RWPE2 (cell line): ENCODE data around the gene ABCA9.

Experiments
- ATAC-seq: fragments of 200-7000 bp; cut with Tn5 transposase; 3 replicates; pipeline ENCODE4 v1.9.1; 2021; ENCODE audit warnings: low read depth
- DNase-seq: peaks from one replicate; pipeline ENCODE4 v3.0.0-alpha.2; 2020; ENCODE audit warnings: low spot score
- H3K27ac ChIP-seq: fragments of 450-650 bp; 2 replicates; pipeline ENCODE4 v1.5.1; 2017; ENCODE audit warnings: mild to moderate bottlenecking; ENCODE audit not compliant: poor library complexity, severe bottlenecking
- H3K27me3 ChIP-seq: fragments of 250-450 bp; sonication (Bioruptor Pico); 2 replicates; pipeline ENCODE4 v1.5.1; 2021; ENCODE audit warnings: mild to moderate bottlenecking, moderate library complexity; ENCODE audit not compliant: insufficient read depth, poor library complexity, severe bottlenecking
- H3K36me3 ChIP-seq: fragments of 250-450 bp; sonication (Bioruptor Pico); 2 replicates; pipeline ENCODE4 v1.5.1; 2020; ENCODE audit warnings: low read depth, mild to moderate bottlenecking, moderate library complexity
- H3K4me1 ChIP-seq: fragments of 250-450 bp; sonication (Bioruptor Pico); 2 replicates; pipeline ENCODE4 v1.5.1; 2021; ENCODE audit warnings: mild to moderate bottlenecking, moderate library complexity; ENCODE audit not compliant: insufficient read depth, poor library complexity, severe bottlenecking
- H3K4me3 ChIP-seq: fragments of 250-450 bp; sonication (Bioruptor Pico); 2 replicates; pipeline ENCODE4 v1.5.1; 2021; ENCODE audit warnings: mild to moderate bottlenecking, moderate library complexity; ENCODE audit not compliant: severe bottlenecking
- H3K9me3 ChIP-seq: fragments of 250-450 bp; sonication (Bioruptor Pico); 2 replicates; pipeline ENCODE4 v1.5.1; 2021; ENCODE audit warnings: mild to moderate bottlenecking, moderate library complexity; ENCODE audit not compliant: severe bottlenecking
- TF ChIP-seq, protein P1 (sequence below): fragments of 450-650 bp; IDR thresholded peaks from one replicate; pipeline ENCODE4 v1.5.1; 2017; ENCODE audit warnings: mild to moderate bottlenecking, moderate library complexity; ENCODE audit not compliant: poor library complexity, severe bottlenecking

The ABCA9 gene

GRCh38 chr17:69043098-69043734 lies 17.5 kb downstream of the ABCA9 start:
- no peak for ATAC-seq
- no peak overlapping the region for H3K4me3 ChIP-seq

DNA sequence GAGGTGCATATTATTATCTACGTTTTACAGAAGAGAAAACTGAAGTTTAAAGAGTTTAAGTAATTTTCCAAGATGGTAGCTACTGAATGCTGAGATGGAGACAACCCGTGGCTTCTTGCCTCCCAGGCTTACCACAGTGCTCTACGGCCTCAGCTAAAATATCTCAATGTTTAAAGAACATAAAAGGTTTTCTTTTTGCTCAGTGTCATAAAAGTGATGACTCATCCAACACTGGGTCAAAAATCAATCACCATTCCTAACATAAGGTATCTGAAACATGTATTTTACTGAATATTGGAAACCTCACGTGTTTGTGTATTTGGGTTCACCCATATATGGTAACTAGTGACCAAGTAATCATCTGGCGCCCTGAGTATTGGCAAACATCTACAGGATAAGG lies 18.4 kb downstream of the ABCA9 start:
- DNase-seq, result no peak
- Histone ChIP-seq H3K27ac (no peak overlapping the region), H3K4me1 (peaks cover 5% of the 10 kb centered on the region), H3K4me3 (no peak overlapping the region), H3K9me3 (no peaks in the 10 kb centered on the region), H3K36me3 (no peaks in the 10 kb centered on the region), H3K27me3 (no peaks in the 10 kb centered on the region)
- TF ChIP-seq, protein P1, sequence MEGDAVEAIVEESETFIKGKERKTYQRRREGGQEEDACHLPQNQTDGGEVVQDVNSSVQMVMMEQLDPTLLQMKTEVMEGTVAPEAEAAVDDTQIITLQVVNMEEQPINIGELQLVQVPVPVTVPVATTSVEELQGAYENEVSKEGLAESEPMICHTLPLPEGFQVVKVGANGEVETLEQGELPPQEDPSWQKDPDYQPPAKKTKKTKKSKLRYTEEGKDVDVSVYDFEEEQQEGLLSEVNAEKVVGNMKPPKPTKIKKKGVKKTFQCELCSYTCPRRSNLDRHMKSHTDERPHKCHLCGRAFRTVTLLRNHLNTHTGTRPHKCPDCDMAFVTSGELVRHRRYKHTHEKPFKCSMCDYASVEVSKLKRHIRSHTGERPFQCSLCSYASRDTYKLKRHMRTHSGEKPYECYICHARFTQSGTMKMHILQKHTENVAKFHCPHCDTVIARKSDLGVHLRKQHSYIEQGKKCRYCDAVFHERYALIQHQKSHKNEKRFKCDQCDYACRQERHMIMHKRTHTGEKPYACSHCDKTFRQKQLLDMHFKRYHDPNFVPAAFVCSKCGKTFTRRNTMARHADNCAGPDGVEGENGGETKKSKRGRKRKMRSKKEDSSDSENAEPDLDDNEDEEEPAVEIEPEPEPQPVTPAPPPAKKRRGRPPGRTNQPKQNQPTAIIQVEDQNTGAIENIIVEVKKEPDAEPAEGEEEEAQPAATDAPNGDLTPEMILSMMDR, result no peak
- ATAC-seq, result no peak

More at GRCh38 chr17:69043098-69043734, 17.5 kb downstream of the ABCA9 start:
- Histone ChIP-seq H3K27ac (no peak overlapping the region), H3K36me3 (no peaks in the 10 kb centered on the region), H3K27me3 (no peaks in the 10 kb centered on the region), H3K4me1 (peaks cover 10% of the 10 kb centered on the region), H3K9me3 (no peaks in the 10 kb centered on the region)
- no peak for DNase-seq
- TF ChIP-seq, protein P1, result no peak

GRCh38 chr17:69031839-69032238 lies 28.9 kb downstream of the ABCA9 start:
- no peak for ATAC-seq
- Histone ChIP-seq H3K27me3 (no peaks in the 10 kb centered on the region), H3K9me3 (no peaks in the 10 kb centered on the region), H3K27ac (no peak overlapping the region), H3K4me3 (no peak overlapping the region), H3K4me1 (no peaks in the 10 kb centered on the region), H3K36me3 (no peaks in the 10 kb centered on the region)
- no peak for DNase-seq
- TF ChIP-seq, protein P1, result no peak

DNA sequence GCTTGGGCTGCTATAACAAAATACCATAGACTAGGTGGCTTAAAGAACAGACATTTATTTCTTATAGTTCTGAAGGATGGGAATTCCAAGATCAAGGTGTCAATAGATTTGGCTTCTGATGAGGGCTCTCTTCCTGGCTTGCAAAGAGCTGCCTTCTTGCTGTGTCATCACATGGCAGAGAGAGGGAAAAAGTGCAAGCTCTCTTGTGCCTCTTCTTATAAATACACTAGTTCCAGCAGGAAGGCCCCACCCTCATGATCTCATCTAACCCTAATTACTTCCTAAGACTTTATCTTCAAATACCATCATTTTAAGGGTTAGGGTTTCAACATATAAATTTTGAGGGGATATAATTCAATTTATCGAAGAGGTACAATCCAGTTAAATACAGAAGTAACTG lies 30.6 kb downstream of the ABCA9 start:
- TF ChIP-seq, protein P1, result no peak
- Histone ChIP-seq H3K36me3 (no peaks in the 10 kb centered on the region), H3K27me3 (no peaks in the 10 kb centered on the region)

DNA sequence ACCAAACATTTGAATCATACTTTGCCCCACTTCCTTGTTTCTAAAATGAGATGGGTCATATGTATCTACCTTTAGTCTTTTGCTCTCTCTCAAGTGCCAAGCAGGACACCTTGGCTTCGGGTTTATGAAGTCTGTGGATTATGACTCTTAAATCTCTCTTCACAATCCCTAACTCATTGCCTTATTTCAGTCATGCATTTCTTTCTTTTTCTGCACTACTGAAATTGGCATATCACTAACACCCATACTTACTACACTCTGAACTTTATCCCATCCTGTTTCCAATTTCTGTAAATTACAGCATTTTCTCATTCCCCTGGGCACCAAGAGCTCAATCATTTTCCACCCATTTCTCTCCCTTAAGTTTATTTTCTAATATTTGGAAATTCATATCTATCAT lies 42.0 kb downstream of the ABCA9 start:
- no peak for ATAC-seq
- Histone ChIP-seq H3K27ac (no peak overlapping the region), H3K9me3 (no peaks in the 10 kb centered on the region), H3K4me1 (no peaks in the 10 kb centered on the region), H3K27me3 (no peaks in the 10 kb centered on the region), H3K4me3 (no peak overlapping the region), H3K36me3 (no peaks in the 10 kb centered on the region)
- DNase-seq, result no peak
- TF ChIP-seq, protein P1, result no peak

More for the DNA sequence above, 30.6 kb downstream of the ABCA9 start:
- no peaks in the 10 kb centered on the region for H3K4me1 ChIP-seq
- no peak overlapping the region for H3K4me3 ChIP-seq
- ATAC-seq (no peak), DNase-seq (no peak)
- no peaks in the 10 kb centered on the region for H3K9me3 ChIP-seq
- H3K27ac ChIP-seq, result no peak overlapping the region
